GM18519 (cell line): Measurements from ENCODE around the gene SMC1B.
"Not testable (repeated sequence)": the region's sequence is repeated elsewhere in the genome, so short reads cannot be mapped to it uniquely, and the experiment has no call there.

ENCODE experiments used
- ATAC-seq: cut with Tn5 transposase; IDR thresholded peaks from one replicate; pipeline ENCODE4 v1.9.1; 2021; ENCODE audit warnings: mild to moderate bottlenecking, moderate library complexity; ENCODE audit not compliant: unreplicated experiment, low FRiP score

Gene SMC1B

GRCh38 chr22:45422237-45422983, 9.0 kb upstream of the SMC1B start:
- ATAC-seq: no peak

GRCh38 chr22:45421349-45422055, 8.1 kb upstream of the SMC1B start:
- ATAC-seq: no peak

GRCh38 chr22:45420539-45420938, 7.1 kb upstream of the SMC1B start:
- no peak for ATAC-seq

GRCh38 chr22:45420011-45420410, 6.6 kb upstream of the SMC1B start:
- no peak for ATAC-seq

GRCh38 chr22:45418770-45419138, 5.4 kb upstream of the SMC1B start:
- no peak for ATAC-seq

GRCh38 chr22:45418056-45418769, 4.8 kb upstream of the SMC1B start:
- ATAC-seq: no peak

- no peak for ATAC-seq
Observed at GRCh38 chr22:45413013-45413367, 409 bp downstream of the SMC1B start.

- no peak for ATAC-seq
Observed at GRCh38 chr22:45407793-45408192, 5.6 kb downstream of the SMC1B start.

- ATAC-seq: no peak
Observed at GRCh38 chr22:45402466-45402985, 10.9 kb downstream of the SMC1B start.

GRCh38 chr22:45399712-45400445, 13.5 kb downstream of the SMC1B start:
- ATAC-seq: no peak

GRCh38 chr22:45398214-45398613, 15.2 kb downstream of the SMC1B start:
- no peak for ATAC-seq

GRCh38 chr22:45397806-45398205, 15.6 kb downstream of the SMC1B start:
- ATAC-seq: no peak

- ATAC-seq: no peak
Observed at GRCh38 chr22:45389546-45389945, 23.9 kb downstream of the SMC1B start.

GRCh38 chr22:45381348-45381747, 32.1 kb downstream of the SMC1B start:
- ATAC-seq: no peak

GRCh38 chr22:45376703-45377102, 36.7 kb downstream of the SMC1B start:
- ATAC-seq: no peak

GRCh38 chr22:45376009-45376408, 37.4 kb downstream of the SMC1B start:
- ATAC-seq: no peak

- not testable (repeated sequence) for ATAC-seq
Observed at GRCh38 chr22:45373592-45373991, 39.8 kb downstream of the SMC1B start.

- ATAC-seq: no peak
Observed at GRCh38 chr22:45366713-45367112, 46.7 kb downstream of the SMC1B start.

GRCh38 chr22:45359627-45360026, 53.8 kb downstream of the SMC1B start:
- ATAC-seq: no peak

- no peak for ATAC-seq
Observed at GRCh38 chr22:45358127-45358526, 55.3 kb downstream of the SMC1B start.

- no peak for ATAC-seq
Observed at GRCh38 chr22:45357490-45357889, 55.9 kb downstream of the SMC1B start.
